Measurements from ENCODE around the gene DPY19L1. TPM values are rescaled to one million over a fixed set of nuclear protein-coding genes. Genes with fewer than 3 reads are reported as not detected.
"Not testable (repeated sequence)": the region's sequence is repeated elsewhere in the genome, so short reads cannot be mapped to it uniquely, and the experiment has no call there.

Gene DPY19L1
- total RNA-seq, 1 experiment from 2014 or later, result 9.0 TPM

GRCh38 chr7:35004531-35005095 lies 32.7 kb downstream of the DPY19L1 start:
- ChIA-PET CTCF (interaction anchor here (0.6 to 1.2 kb wide), 3 partner anchors 9 to 1072 kb away, joined by 3 read pairs; no protein-coding TSS in a partner anchor), POLR2A (interaction anchor here (0.6 kb wide), 1 partner anchor 642 kb away, joined by 4 read pairs; no protein-coding TSS in a partner anchor)

GRCh38 chr7:35003679-35004303 lies 33.5 kb downstream of the DPY19L1 start:
- H3K27me3 Mint-ChIP-seq (ENCODE audit: insufficient read depth, unreplicated experiment), result no peaks in the 10 kb centered on the region
- peaks cover 22% of the 10 kb centered on the region for H3K4me1 Mint-ChIP-seq (ENCODE audit: insufficient read depth, unreplicated experiment)
- no peaks in the 10 kb centered on the region for H3K9me3 Mint-ChIP-seq (ENCODE audit: unreplicated experiment)
- peak; percentile 91 for DNase-seq (ENCODE audit: unreplicated experiment)
- intact Hi-C loops (cut with micrococcal nuclease), result loop anchor here (5.0 kb wide), 1 partner anchor 34 kb away; the partner anchor contains the start of gene DPY19L1
- peak overlapping the region; percentile 79 for H3K27ac Mint-ChIP-seq (ENCODE audit: low read depth, unreplicated experiment)
- ChIA-PET POLR2A (interaction anchor here (0.9 to 1.1 kb wide), 3 partner anchors 21 to 33 kb away, joined by 3 to 4 read pairs (median 3); no protein-coding TSS in a partner anchor), CTCF (interaction anchor here (0.6 to 1.2 kb wide), 2 partner anchors 8 to 1071 kb away, joined by 3 read pairs; no protein-coding TSS in a partner anchor)
- BruUV-seq (replicated peaks), result no TSS peak
- no peak for TF ChIP-seq CTCF (IDR thresholded peaks at IDR 0.05; ENCODE audit: unreplicated experiment)
- no peaks in the 10 kb centered on the region for H3K36me3 Mint-ChIP-seq (ENCODE audit: insufficient read depth, unreplicated experiment)
- peak overlapping the region; percentile 36 for H3K4me3 Mint-ChIP-seq (ENCODE audit: unreplicated experiment)

More at GRCh38 chr7:35004531-35005095, 32.7 kb downstream of the DPY19L1 start:
- H3K4me1 Mint-ChIP-seq (ENCODE audit: insufficient read depth, unreplicated experiment), result peaks cover 22% of the 10 kb centered on the region
- TF ChIP-seq CTCF (IDR thresholded peaks at IDR 0.05; ENCODE audit: unreplicated experiment), result no peak
- H3K36me3 Mint-ChIP-seq (ENCODE audit: insufficient read depth, unreplicated experiment), result no peaks in the 10 kb centered on the region
- H3K4me3 Mint-ChIP-seq (ENCODE audit: unreplicated experiment), result no peak overlapping the region
- H3K9me3 Mint-ChIP-seq (ENCODE audit: unreplicated experiment), result no peaks in the 10 kb centered on the region
- DNase-seq (ENCODE audit: unreplicated experiment), result peak; percentile 36
- BruUV-seq (replicated peaks), result no TSS peak
- H3K27me3 Mint-ChIP-seq (ENCODE audit: insufficient read depth, unreplicated experiment), result no peaks in the 10 kb centered on the region
- intact Hi-C loops (cut with micrococcal nuclease), result loop anchor here (5.0 kb wide), 1 partner anchor 33 kb away; the partner anchor contains the start of gene DPY19L1
- H3K27ac Mint-ChIP-seq (ENCODE audit: low read depth, unreplicated experiment), result peak overlapping the region; percentile 79

- not testable (repeated sequence) for H3K36me3 Mint-ChIP-seq (ENCODE audit: insufficient read depth, unreplicated experiment); BruUV-seq (replicated peaks); H3K27me3 Mint-ChIP-seq (ENCODE audit: insufficient read depth, unreplicated experiment); H3K9me3 Mint-ChIP-seq (ENCODE audit: unreplicated experiment); H3K4me3 Mint-ChIP-seq (ENCODE audit: unreplicated experiment)
- peak; percentile 49 for DNase-seq (ENCODE audit: unreplicated experiment)
- POLR2A ChIA-PET, result interaction anchor here (0.9 to 1.1 kb wide), 3 partner anchors 22 to 33 kb away, joined by 3 to 4 read pairs (median 3); no protein-coding TSS in a partner anchor
- H3K4me1 Mint-ChIP-seq (ENCODE audit: insufficient read depth, unreplicated experiment), result peaks cover 22% of the 10 kb centered on the region
- CTCF ChIA-PET, result interaction anchor here (1.2 kb wide), 1 partner anchor 8 kb away, joined by 3 read pairs; no protein-coding TSS in a partner anchor
- H3K27ac Mint-ChIP-seq (ENCODE audit: low read depth, unreplicated experiment), result peak overlapping the region; percentile 79
- intact Hi-C loops (cut with micrococcal nuclease), result loop anchor here (5.0 kb wide), 1 partner anchor 34 kb away; the partner anchor contains the start of gene DPY19L1
Measured at GRCh38 chr7:35003177-35003650, 34.1 kb downstream of the DPY19L1 start.

DNA sequence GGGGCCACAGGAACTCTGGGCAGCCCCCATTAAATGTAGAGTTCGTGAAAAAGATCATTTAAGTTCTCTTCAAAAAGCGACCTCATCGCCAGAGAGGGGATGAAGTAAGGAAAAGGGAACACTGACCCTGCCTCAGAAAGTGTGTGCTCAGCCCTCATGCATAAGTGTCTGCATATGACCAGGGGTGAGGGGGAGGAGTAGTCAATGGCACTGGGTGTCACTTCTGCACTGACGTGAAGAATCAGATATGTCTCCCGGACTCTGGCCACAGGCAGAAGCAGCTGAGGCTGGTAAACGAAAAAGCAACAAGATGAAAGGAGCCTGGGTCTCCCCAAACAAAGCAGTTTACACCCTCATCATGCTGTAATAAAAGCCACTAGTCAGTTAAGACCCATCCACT lies 39.0 kb downstream of the DPY19L1 start:
- H3K27ac Mint-ChIP-seq (ENCODE audit: low read depth, unreplicated experiment); BruUV-seq (replicated peaks); DNase-seq (ENCODE audit: unreplicated experiment); POLR2A ChIA-PET; H3K9me3 Mint-ChIP-seq (ENCODE audit: unreplicated experiment); H3K4me3 Mint-ChIP-seq (ENCODE audit: unreplicated experiment); H3K36me3 Mint-ChIP-seq (ENCODE audit: insufficient read depth, unreplicated experiment); H3K27me3 Mint-ChIP-seq (ENCODE audit: insufficient read depth, unreplicated experiment); intact Hi-C loops (cut with micrococcal nuclease): not testable (repeated sequence)
- CTCF ChIA-PET, result interaction anchor here (1.5 kb wide), 1 partner anchor 38 kb away, joined by 4 read pairs; no protein-coding TSS in a partner anchor
- H3K4me1 Mint-ChIP-seq (ENCODE audit: insufficient read depth, unreplicated experiment), result peaks cover 18% of the 10 kb centered on the region

DNA sequence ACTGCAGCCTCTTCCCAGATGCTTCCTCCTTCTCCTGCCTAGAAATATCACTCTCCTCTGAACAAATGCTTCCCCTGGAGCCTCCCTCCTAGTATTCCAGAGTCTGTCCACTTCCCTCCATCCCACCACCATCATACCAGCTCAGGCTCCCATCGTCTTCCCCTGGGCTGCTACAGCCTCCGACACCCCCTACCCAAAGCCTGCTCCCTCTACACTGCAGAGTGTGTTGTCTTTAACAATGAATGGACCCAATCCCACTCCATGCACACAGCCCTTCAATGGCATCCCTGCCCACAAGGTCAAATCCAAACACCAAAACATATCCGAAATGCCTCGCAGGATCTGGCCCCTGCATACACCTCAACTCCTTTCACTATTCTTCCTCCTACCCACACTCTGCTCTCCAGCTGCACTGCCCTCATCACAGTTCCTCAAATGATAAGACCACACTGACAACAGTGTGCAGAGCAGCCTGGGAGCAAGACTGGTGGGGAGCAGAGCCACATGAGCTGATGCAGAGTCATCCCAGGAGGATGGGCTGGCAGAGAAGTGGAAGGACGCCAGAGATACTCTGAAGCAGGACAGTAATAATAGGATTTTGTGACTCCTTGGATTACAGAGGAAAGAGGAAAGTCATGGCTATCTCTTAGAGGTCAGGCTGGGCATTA lies 40.7 kb downstream of the DPY19L1 start:
- H3K4me3 Mint-ChIP-seq (ENCODE audit: unreplicated experiment); DNase-seq (ENCODE audit: unreplicated experiment); H3K27ac Mint-ChIP-seq (ENCODE audit: low read depth, unreplicated experiment); H3K36me3 Mint-ChIP-seq (ENCODE audit: insufficient read depth, unreplicated experiment); CTCF ChIA-PET; BruUV-seq (replicated peaks); H3K9me3 Mint-ChIP-seq (ENCODE audit: unreplicated experiment); intact Hi-C loops (cut with micrococcal nuclease); H3K27me3 Mint-ChIP-seq (ENCODE audit: insufficient read depth, unreplicated experiment): not testable (repeated sequence)
- POLR2A ChIA-PET, result interaction anchor here (1.4 kb wide), 1 partner anchor 28 kb away, joined by 3 read pairs; no protein-coding TSS in a partner anchor
- peaks cover 25% of the 10 kb centered on the region for H3K4me1 Mint-ChIP-seq (ENCODE audit: insufficient read depth, unreplicated experiment)

Measured in MCF 10A (cell line).